Liver (tissue), 9 donors: ENCODE results near the gene GGTLC1. TPM values are rescaled to one million over a fixed set of nuclear protein-coding genes. Genes with fewer than 3 reads are reported as not detected.

Source experiments
- DNase-seq: peaks from one replicate; pipeline ENCODE4 v3.0.0-alpha.2; 2017; ENCODE audit warnings: low spot score
- H3K27ac ChIP-seq, 2 donors: one replicate each; pipeline ENCODE4 v1.7.0; 2013; ENCODE audit warnings: inconsistent platforms in 2 of 2, low read length in 2 of 2, control low read depth in 1 of 2, low read depth in 1 of 2, mild to moderate bottlenecking in 1 of 2
- H3K27me3 ChIP-seq, 4 donors: one replicate each; pipeline versions ENCODE4 v1.6.1 to v1.7.0; 2013; ENCODE audit warnings: low read length in 3 of 4, inconsistent platforms in 1 of 4, mild to moderate bottlenecking in 1 of 4, moderate library complexity in 1 of 4; ENCODE audit not compliant: control insufficient read depth in 4 of 4, insufficient read depth in 4 of 4
- H3K36me3 ChIP-seq, 4 donors: one replicate each; pipeline versions ENCODE4 v1.6.1 to v1.7.0; 2013; ENCODE audit warnings: low read length in 3 of 4, mild to moderate bottlenecking in 3 of 4, low read depth in 1 of 4, moderate library complexity in 1 of 4; ENCODE audit not compliant: control insufficient read depth in 4 of 4, insufficient read depth in 3 of 4
- H3K4me1 ChIP-seq, 4 donors: one replicate each; pipeline versions ENCODE4 v1.6.1 to v1.7.0; 2013; ENCODE audit warnings: low read length in 3 of 4, mild to moderate bottlenecking in 3 of 4, moderate library complexity in 1 of 4; ENCODE audit not compliant: control insufficient read depth in 4 of 4, insufficient read depth in 4 of 4
- H3K4me3 ChIP-seq, 3 donors: one replicate each; pipeline versions ENCODE4 v1.6.1 to v1.7.0; 2013; ENCODE audit warnings: low read length in 3 of 3, control low read depth in 1 of 3, low read depth in 1 of 3, mild to moderate bottlenecking in 1 of 3
- H3K9ac ChIP-seq, 2 donors: one replicate each; pipeline ENCODE4 v1.7.0; 2013; ENCODE audit warnings: low read length in 2 of 2, mild to moderate bottlenecking in 2 of 2, moderate library complexity in 2 of 2, control low read depth in 1 of 2, low read depth in 1 of 2
- H3K9me3 ChIP-seq, 4 donors: one replicate each; pipeline versions ENCODE4 v1.6.1 to v1.7.0; 2013; ENCODE audit warnings: low read length in 3 of 4; ENCODE audit not compliant: control insufficient read depth in 4 of 4
- ATF3 ChIP-seq: IDR thresholded peaks from 2 replicates; pipeline ENCODE4 v1.6.1; 2016; ENCODE audit warnings: antibody characterized with exemption
- CTCF ChIP-seq: fragments of 150-350 bp; IDR thresholded peaks from 2 replicates; pipeline ENCODE4 v1.5.1; 2017; ENCODE audit warnings: improper control_type of control experiment, low read depth, low read length; ENCODE audit not compliant: missing input control
- EGR1 ChIP-seq, 2 donors: IDR thresholded peaks; 2 replicates each; pipeline ENCODE4 v1.6.1; 2016 to 2018; ENCODE audit warnings: antibody characterized with exemption in 2 of 2, low read depth in 2 of 2
- FOXA1 ChIP-seq: IDR thresholded peaks from 2 replicates; pipeline ENCODE4 v1.6.1; 2016; ENCODE audit warnings: antibody characterized with exemption
- HNF4G ChIP-seq: IDR thresholded peaks from 2 replicates; pipeline ENCODE4 v1.6.1; 2016; ENCODE audit warnings: antibody characterized with exemption
- JUND ChIP-seq, 2 donors: IDR thresholded peaks; 2 replicates each; pipeline ENCODE4 v1.6.1; 2016; ENCODE audit warnings: antibody characterized with exemption in 2 of 2
- RAD21 ChIP-seq, 2 donors: IDR thresholded peaks; 2 replicates each; pipeline ENCODE4 v1.6.1; 2016; ENCODE audit warnings: antibody characterized with exemption in 2 of 2, mild to moderate bottlenecking in 2 of 2
- SP1 ChIP-seq: IDR thresholded peaks from 2 replicates; pipeline ENCODE4 v1.6.1; 2018; ENCODE audit warnings: antibody characterized with exemption, mild to moderate bottlenecking
- TAF1 ChIP-seq: conservative IDR thresholded peaks from 2 replicates; pipeline ENCODE4 v1.6.1; 2016; ENCODE audit warnings: antibody characterized with exemption, mild to moderate bottlenecking
- WGBS: extraction: QIAGEN DNeasy Blood & Tissue Kit; methylation state at CpG from one replicate; pipeline ENCODE4 v1.1.7; 2013; 5-methylcytosine and 5-hydroxymethylcytosine counted together
- polyA plus RNA-seq, 2 donors: library from polyadenylated mRNA; stranded (reverse) in 1 of 2; unstranded in 1 of 2; fragments of 200-250 nt in 1 of 2; fragments of >200 nt in 1 of 2; fragmentation: Nextera tagmentation in 1 of 2; extraction: Ambion mirVana in 1 of 2; gene quantifications; one replicate each; pipeline versions ENCODE4 v1.2.1 to v1.2.3, GENCODE V29; 2013 to 2015
- total RNA-seq, 2 donors: library from RNA; depleted of rRNA; stranded (reverse); fragments of >200 nt; gene quantifications; one replicate each; pipeline ENCODE4 v1.2.3, GENCODE V29; 2014
- TF ChIP-seq, protein P1 (sequence below): IDR thresholded peaks from 2 replicates; pipeline ENCODE4 v1.6.1; 2016; ENCODE audit warnings: antibody characterized with exemption
- TF ChIP-seq, protein P2 (sequence below): IDR thresholded peaks from 2 replicates; pipeline ENCODE4 v1.6.1; 2016; ENCODE audit warnings: antibody characterized with exemption, mild to moderate bottlenecking
- TF ChIP-seq, protein P3 (sequence below): IDR thresholded peaks from 2 replicates; pipeline ENCODE4 v1.6.1; 2016; ENCODE audit warnings: antibody characterized with exemption
- donor health status: healthy.
- donor health status: healthy.
- donor health status: healthy.
- donor health status: healthy.
- donor health status: healthy.

The GGTLC1 gene
- total and polyA plus RNA-seq, 4 donors = not detected

GRCh38 chr20:24004471-24004870 lies 15.9 kb upstream of the GGTLC1 start:
- Histone ChIP-seq H3K36me3 (no peaks in the 10 kb centered on the region), H3K4me3 (no peak overlapping the region), H3K9me3 (no peaks in the 10 kb centered on the region), H3K27ac (no peak overlapping the region), H3K4me1 (no peaks in the 10 kb centered on the region), H3K9ac (no peak overlapping the region), H3K27me3 (peaks cover 0 to 7% (median 0%) of the 10 kb centered on the region in 4 donors)
- TF ChIP-seq, protein P1, sequence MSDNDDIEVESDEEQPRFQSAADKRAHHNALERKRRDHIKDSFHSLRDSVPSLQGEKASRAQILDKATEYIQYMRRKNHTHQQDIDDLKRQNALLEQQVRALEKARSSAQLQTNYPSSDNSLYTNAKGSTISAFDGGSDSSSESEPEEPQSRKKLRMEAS = no peak
- TF ChIP-seq TAF1 (no peak), FOXA1 (no peak), ATF3 (no peak), SP1 (no peak), JUND (IDR thresholded peaks at IDR 0.05) (no peak), EGR1 (IDR thresholded peaks at IDR 0.05; ENCODE audit: low read depth in 2 of 2) (no peak), RAD21 (IDR thresholded peaks at IDR 0.05) (no peak), HNF4G (no peak), CTCF (no peak)
- TF ChIP-seq, protein P2, sequence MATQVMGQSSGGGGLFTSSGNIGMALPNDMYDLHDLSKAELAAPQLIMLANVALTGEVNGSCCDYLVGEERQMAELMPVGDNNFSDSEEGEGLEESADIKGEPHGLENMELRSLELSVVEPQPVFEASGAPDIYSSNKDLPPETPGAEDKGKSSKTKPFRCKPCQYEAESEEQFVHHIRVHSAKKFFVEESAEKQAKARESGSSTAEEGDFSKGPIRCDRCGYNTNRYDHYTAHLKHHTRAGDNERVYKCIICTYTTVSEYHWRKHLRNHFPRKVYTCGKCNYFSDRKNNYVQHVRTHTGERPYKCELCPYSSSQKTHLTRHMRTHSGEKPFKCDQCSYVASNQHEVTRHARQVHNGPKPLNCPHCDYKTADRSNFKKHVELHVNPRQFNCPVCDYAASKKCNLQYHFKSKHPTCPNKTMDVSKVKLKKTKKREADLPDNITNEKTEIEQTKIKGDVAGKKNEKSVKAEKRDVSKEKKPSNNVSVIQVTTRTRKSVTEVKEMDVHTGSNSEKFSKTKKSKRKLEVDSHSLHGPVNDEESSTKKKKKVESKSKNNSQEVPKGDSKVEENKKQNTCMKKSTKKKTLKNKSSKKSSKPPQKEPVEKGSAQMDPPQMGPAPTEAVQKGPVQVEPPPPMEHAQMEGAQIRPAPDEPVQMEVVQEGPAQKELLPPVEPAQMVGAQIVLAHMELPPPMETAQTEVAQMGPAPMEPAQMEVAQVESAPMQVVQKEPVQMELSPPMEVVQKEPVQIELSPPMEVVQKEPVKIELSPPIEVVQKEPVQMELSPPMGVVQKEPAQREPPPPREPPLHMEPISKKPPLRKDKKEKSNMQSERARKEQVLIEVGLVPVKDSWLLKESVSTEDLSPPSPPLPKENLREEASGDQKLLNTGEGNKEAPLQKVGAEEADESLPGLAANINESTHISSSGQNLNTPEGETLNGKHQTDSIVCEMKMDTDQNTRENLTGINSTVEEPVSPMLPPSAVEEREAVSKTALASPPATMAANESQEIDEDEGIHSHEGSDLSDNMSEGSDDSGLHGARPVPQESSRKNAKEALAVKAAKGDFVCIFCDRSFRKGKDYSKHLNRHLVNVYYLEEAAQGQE = no peak
- TF ChIP-seq, protein P3, sequence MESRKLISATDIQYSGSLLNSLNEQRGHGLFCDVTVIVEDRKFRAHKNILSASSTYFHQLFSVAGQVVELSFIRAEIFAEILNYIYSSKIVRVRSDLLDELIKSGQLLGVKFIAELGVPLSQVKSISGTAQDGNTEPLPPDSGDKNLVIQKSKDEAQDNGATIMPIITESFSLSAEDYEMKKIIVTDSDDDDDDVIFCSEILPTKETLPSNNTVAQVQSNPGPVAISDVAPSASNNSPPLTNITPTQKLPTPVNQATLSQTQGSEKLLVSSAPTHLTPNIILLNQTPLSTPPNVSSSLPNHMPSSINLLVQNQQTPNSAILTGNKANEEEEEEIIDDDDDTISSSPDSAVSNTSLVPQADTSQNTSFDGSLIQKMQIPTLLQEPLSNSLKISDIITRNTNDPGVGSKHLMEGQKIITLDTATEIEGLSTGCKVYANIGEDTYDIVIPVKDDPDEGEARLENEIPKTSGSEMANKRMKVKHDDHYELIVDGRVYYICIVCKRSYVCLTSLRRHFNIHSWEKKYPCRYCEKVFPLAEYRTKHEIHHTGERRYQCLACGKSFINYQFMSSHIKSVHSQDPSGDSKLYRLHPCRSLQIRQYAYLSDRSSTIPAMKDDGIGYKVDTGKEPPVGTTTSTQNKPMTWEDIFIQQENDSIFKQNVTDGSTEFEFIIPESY = no peak
- 77% methylated on average over 9 of the region's 9 CpGs for WGBS
- DNase-seq = no peak

- H3K27ac ChIP-seq = no peak overlapping the region
- H3K27me3 ChIP-seq = peaks cover 0 to 7% (median 0%) of the 10 kb centered on the region in 4 donors
- no peak overlapping the region for H3K4me3 ChIP-seq
- H3K9me3 ChIP-seq = no peaks in the 10 kb centered on the region
- WGBS = 90% methylated on average over 13 of the region's 13 CpGs
- no peaks in the 10 kb centered on the region for H3K4me1 ChIP-seq
- no peak for DNase-seq
- no peak for TF ChIP-seq EGR1 (IDR thresholded peaks at IDR 0.05; ENCODE audit: low read depth in 2 of 2)
- TF ChIP-seq HNF4G = no peak
- H3K9ac ChIP-seq = no peak overlapping the region
- H3K36me3 ChIP-seq = no peaks in the 10 kb centered on the region
Observed at GRCh38 chr20:24002896-24003295, 14.3 kb upstream of the GGTLC1 start.
